HFF-Myc (cell line): ENCODE data around the gene TTLL12.

ENCODE experiments used
- DNase-seq: peaks from one replicate; pipeline ENCODE4 v3.0.0-alpha.2; 2011; ENCODE audit warnings: low read depth; ENCODE audit errors: extremely low read depth
- H3K4me3 ChIP-seq: replicated peaks from 2 replicates; pipeline ENCODE4 v1.5.1; 2011; ENCODE audit warnings: low read depth, mild to moderate bottlenecking, control low read depth, low read length
- CTCF ChIP-seq: IDR thresholded peaks from 2 replicates; pipeline ENCODE4 v1.5.1; 2012; ENCODE audit warnings: mild to moderate bottlenecking, low read depth, low read length, control low read depth; ENCODE audit errors: missing control alignments

Gene TTLL12

GRCh38 chr22:43118953-43119458 is 67.9 kb downstream of the TTLL12 start:
- TF ChIP-seq CTCF, result no peak
- no peak overlapping the region for H3K4me3 ChIP-seq

DNA sequence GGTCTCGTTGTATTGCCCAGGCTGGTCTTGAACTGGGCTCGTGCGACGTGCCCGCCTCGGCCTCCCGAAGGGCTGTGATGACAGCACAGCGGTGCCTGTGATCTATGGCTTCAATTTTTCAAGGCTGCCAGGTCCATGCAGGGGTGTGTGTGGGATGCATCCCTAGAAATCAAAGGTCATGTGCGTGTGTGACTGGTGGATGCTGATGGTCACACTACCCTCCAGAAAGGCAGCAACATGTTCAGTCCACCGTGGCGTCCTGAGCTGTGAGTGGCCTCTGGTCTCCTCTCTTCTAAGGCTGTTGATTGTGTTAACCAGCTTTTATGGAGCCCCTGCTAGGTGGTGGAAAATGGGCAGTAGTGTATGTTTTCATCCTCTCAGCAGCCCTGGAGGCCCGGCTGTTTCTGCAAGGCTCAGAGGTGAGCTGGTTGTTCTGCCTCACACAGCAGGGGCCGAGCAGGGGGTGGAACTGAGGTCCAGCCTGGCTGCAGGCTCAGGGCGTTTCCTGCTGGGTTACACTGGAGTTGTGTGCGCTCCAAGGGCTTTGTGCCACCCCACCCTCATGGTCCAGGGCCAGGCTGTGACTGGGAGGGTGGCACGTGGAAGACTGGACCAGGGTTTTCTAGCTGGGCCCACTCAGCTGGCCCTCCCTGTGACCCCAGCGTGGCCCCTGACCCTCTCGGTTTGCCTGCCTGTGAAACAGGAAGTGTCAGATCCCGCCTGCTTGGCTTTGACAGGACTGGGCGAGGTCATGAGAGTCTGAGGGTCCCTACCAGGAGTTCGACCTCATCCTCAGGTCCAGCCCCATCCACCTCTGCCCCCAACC is 68.7 kb downstream of the TTLL12 start:
- no peak for TF ChIP-seq CTCF
- no peak overlapping the region for H3K4me3 ChIP-seq
- DNase-seq, result no peak

More at GRCh38 chr22:43118953-43119458, 67.9 kb downstream of the TTLL12 start:
- no peak for DNase-seq

DNA sequence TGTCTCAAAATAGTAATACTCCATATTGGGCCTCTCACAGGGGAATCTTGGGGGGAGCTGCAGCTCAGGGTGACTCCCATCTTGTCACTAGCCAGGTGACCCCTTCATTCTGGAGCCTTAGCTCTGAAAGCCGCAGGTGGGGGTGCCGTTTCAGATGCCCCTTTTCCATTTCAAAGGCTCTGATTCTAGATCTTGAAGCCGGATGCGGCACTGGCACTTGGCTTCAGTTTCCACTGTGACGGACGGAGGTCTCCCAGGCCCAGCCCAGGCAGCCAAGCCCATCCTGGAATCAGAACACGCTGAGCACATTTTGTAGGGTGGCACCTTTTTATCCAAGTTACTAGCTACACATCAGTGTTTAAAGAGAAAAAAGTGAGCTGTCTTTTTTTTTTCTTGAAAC is 70.0 kb downstream of the TTLL12 start:
- no peak for DNase-seq
- TF ChIP-seq CTCF, result no peak
- H3K4me3 ChIP-seq, result no peak overlapping the region
